Activated CD4-positive, alpha-beta T cell treated with anti-CD3 and anti-CD28 coated beads for 1 hour (primary cell): ENCODE measurements around the gene TRIOBP.
"Not testable (repeated sequence)": the region's sequence is repeated elsewhere in the genome, so short reads cannot be mapped to it uniquely, and the experiment has no call there.

Source experiments
- DNase-seq: peaks from one replicate; pipeline ENCODE4 v3.0.0-alpha.2; 2020

TRIOBP gene

GRCh38 chr22:37696260-37696656, 590 bp upstream of the TRIOBP start:
- DNase-seq, result not testable (repeated sequence)

GRCh38 chr22:37697538-37697835, 639 bp downstream of the TRIOBP start:
- no peak for DNase-seq

GRCh38 chr22:37701141-37701786, 4.4 kb downstream of the TRIOBP start:
- no peak for DNase-seq

- DNase-seq, result no peak
Measured at GRCh38 chr22:37703906-37704305, 7.1 kb downstream of the TRIOBP start.

- no peak for DNase-seq
Measured at GRCh38 chr22:37704645-37705044, 7.8 kb downstream of the TRIOBP start.

GRCh38 chr22:37705205-37705604, 8.4 kb downstream of the TRIOBP start:
- no peak for DNase-seq

GRCh38 chr22:37708580-37709444, 12.0 kb downstream of the TRIOBP start:
- no peak for DNase-seq

- no peak for DNase-seq
Measured at GRCh38 chr22:37709445-37709765, 12.6 kb downstream of the TRIOBP start.

GRCh38 chr22:37710675-37711074, 13.8 kb downstream of the TRIOBP start:
- DNase-seq, result no peak

GRCh38 chr22:37711490-37711889, 14.6 kb downstream of the TRIOBP start:
- DNase-seq, result no peak

GRCh38 chr22:37713761-37714160, 16.9 kb downstream of the TRIOBP start:
- DNase-seq, result no peak

GRCh38 chr22:37714634-37715033, 17.8 kb downstream of the TRIOBP start:
- no peak for DNase-seq

GRCh38 chr22:37715760-37716159, 18.9 kb downstream of the TRIOBP start:
- no peak for DNase-seq

- no peak for DNase-seq
Measured at GRCh38 chr22:37716708-37717107, 19.9 kb downstream of the TRIOBP start.

- DNase-seq, result not testable (repeated sequence)
Measured at GRCh38 chr22:37717235-37717634, 20.4 kb downstream of the TRIOBP start.

- not testable (repeated sequence) for DNase-seq
Measured at GRCh38 chr22:37717746-37718305, 21.0 kb downstream of the TRIOBP start.

- no peak for DNase-seq
Measured at GRCh38 chr22:37725551-37726240, 28.8 kb downstream of the TRIOBP start.

- DNase-seq, result no peak
Measured at GRCh38 chr22:37726241-37726887, 29.5 kb downstream of the TRIOBP start.

- no peak for DNase-seq
Measured at GRCh38 chr22:37728620-37729019, 31.8 kb downstream of the TRIOBP start.

GRCh38 chr22:37731804-37732471, 35.1 kb downstream of the TRIOBP start:
- no peak for DNase-seq

GRCh38 chr22:37732699-37733607, 36.1 kb downstream of the TRIOBP start:
- DNase-seq, result no peak
